ENCODE results near the gene HIVEP2.
A peak's percentile ranks its signal among the peaks of the same experiment; 100 is the strongest.

The HIVEP2 gene

GRCh38 chr6:142886431-142887170 is 58.4 kb downstream of the HIVEP2 start:
- no peak for DNase-seq

GRCh38 chr6:142885182-142885867 is 59.7 kb downstream of the HIVEP2 start:
- DNase-seq = peak; percentile 44

DNA sequence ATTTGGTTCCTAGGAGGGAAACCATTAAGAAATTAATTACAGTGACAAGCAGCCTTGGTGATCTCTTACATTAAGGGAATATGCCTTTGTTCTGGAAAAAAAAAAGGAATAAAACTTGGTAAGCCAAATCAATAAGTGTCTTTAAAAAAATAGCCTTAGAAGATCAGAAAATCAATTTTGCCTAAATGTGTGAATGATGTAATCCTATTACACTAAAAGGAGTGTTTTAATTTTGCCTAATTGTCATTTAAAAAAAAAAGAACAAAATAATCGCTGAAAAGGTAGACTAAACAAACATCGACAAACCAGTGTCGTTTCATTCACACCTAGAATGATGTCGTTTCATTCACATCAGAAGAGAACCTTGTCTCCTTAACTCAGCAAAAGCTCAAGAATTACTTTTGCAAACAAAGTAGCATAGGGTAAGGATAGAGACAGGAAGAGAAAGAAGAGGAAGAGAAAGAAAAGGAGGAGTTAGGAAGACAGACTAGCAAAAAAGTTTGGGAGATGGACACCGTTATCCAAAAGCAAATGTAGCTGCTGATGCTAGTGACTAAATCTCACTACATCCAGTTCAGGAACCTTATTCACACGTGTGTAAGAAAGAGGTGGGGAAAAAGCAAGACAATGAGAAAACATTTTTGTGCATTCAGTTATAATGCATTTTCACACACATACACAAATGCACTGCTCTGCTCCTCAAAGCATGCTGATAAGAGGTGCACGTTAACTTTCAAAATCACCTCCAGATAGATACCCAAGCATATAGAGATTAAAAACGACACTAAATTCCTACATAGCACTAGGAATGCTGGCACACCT is 60.6 kb downstream of the HIVEP2 start:
- DNase-seq = no peak

- DNase-seq = no peak
Observed at GRCh38 chr6:142883011-142883410, 62.0 kb downstream of the HIVEP2 start.

DNA sequence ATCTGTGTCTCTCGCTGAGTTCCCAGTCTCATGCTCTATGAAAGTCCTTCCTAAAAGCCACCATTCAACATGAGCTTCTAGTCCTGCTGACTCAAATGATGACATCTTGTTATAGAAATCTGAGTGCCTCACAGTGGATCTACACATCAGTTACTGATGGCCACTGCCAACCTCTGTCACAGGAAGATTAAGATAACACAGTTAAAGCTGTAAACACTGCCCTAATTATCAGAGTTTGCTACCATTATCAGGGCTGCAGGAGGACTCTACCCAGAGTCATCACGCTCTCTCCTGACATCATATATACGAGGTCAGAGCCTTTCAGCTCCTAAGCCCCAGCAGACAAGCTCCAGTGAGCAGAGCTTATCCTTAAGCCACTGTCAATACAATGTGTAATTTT is 63.2 kb downstream of the HIVEP2 start:
- DNase-seq = no peak

DNA sequence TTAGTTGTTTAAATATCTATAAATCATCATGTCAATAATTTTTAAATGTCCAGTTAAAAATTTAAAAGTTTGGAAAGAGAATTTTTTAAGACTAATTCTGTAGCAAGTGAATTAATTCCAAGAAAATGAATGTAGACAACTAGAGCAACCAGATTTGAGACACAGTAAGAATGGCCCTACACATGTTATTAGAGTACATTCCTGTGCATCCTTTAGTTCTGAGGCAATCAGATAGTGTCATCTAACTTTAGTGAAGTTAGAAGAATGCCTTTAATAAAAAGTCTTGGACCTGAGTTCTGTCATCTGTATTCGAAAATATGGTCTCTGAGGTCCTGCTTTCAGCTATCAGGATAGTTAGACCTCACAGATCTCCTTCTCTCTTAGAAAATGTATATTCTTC is 63.7 kb downstream of the HIVEP2 start:
- DNase-seq = no peak

DNA sequence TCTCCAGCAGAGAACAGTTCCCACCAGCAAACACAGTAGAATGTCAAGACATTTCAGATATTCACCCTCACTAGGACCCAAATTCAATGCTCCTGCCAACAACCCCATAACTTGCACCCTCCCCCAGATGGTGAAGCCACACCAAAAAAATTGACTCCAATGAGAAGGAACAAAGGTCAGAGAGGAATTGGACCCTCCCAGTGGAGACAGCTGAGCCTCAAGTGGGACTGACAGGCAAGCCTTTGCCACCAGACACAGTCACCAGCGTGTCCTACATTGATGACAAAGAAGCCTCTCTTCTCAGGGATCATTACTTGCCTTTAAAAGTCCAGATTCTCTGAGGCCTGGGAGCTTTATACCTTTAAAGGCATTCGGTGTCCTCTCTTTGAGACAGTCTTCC is 64.8 kb downstream of the HIVEP2 start:
- no peak for DNase-seq

DNA sequence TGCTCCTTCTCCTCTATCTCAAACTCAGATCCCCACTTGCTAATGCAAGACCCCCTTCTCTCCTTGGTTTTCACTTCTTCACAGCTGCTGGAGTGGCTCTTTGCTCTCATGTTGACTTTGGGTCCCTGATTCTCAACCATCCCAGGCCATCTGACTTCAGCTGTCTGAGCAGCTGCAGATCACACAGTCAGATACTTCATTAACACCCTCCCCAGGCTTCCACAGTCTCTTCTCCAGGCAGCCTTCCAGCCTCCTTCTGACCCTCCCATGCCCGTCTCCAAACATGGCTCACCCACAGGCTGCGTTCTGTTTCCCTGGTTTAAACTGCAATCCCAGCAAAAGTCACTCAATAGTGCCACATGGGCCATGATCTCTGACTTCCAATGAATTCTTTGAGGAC is 65.4 kb downstream of the HIVEP2 start:
- no peak for DNase-seq

GRCh38 chr6:142879076-142879475 is 65.9 kb downstream of the HIVEP2 start:
- no peak for DNase-seq

GRCh38 chr6:142878407-142878806 is 66.6 kb downstream of the HIVEP2 start:
- DNase-seq = no peak

GRCh38 chr6:142874676-142875075 is 70.3 kb downstream of the HIVEP2 start:
- DNase-seq = no peak

- DNase-seq = no peak
Observed at GRCh38 chr6:142872376-142872775, 72.6 kb downstream of the HIVEP2 start.

GRCh38 chr6:142871910-142872331 is 73.1 kb downstream of the HIVEP2 start:
- peak; percentile 10 for DNase-seq

DNA sequence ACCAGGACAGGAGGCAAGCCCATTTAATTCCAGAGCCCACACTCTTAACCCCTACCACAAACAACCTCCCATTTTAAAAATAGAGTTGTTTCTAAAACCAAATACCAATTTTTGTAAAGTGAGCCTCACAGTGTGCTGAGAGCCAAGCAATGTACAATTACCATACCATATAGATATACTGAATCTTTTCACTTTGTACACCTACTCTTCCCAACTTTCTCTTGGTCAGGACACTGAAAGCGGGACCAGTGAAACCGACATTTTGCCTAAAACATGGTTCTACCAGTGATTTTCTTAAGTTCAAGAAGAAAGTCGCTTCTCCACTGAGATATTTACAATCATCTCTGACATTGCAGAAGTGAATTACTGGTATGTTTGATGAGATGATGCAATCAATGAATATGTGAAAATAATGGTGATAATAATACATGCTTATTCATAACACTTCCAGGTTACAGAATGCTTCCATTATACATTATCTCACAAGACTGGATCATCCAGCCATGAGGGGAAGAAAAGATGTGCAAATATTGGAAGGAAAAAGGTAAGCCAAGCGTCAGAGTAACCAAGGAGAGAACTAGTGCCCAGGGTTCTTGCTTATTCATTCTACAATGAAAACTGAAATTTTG is 74.1 kb downstream of the HIVEP2 start:
- DNase-seq = no peak

- no peak for DNase-seq
Observed at GRCh38 chr6:142868917-142869316, 76.1 kb downstream of the HIVEP2 start.

- DNase-seq = no peak
Observed at GRCh38 chr6:142867988-142868812, 76.8 kb downstream of the HIVEP2 start.

GRCh38 chr6:142867355-142867801 is 77.6 kb downstream of the HIVEP2 start:
- DNase-seq = no peak

GRCh38 chr6:142863981-142864380 is 81.0 kb downstream of the HIVEP2 start:
- no peak for DNase-seq

DNA sequence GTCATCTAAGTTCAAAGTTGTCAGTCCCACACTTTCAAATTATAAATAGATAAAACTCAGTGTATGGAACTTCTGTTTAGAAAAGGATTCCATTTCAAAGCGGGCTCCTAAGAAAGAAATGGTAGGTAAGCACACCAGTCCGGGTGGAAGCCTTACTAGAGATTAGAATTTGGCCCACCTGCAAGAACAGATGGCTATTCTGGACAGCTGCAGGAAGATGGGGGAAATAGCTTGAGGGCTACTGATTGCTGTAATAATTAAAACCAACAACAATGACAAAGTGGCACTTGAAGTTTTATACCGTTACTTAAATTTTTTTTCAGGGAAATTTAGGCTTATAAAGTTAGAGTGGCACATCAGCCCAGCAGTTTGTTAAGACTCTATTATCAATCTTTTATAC is 83.3 kb downstream of the HIVEP2 start:
- no peak for DNase-seq

- no peak for DNase-seq
Observed at GRCh38 chr6:142860498-142860897, 84.5 kb downstream of the HIVEP2 start.

GRCh38 chr6:142857796-142858555 is 87.0 kb downstream of the HIVEP2 start:
- DNase-seq = peak; percentile 12
